GM18867 (cell line): Measurements from ENCODE around the gene FYB2.

Experiments used
- ATAC-seq: cut with Tn5 transposase; IDR thresholded peaks from one replicate; pipeline ENCODE4 v1.9.1; 2021; ENCODE audit warnings: mild to moderate bottlenecking, moderate library complexity; ENCODE audit not compliant: unreplicated experiment

Gene FYB2, protein sequence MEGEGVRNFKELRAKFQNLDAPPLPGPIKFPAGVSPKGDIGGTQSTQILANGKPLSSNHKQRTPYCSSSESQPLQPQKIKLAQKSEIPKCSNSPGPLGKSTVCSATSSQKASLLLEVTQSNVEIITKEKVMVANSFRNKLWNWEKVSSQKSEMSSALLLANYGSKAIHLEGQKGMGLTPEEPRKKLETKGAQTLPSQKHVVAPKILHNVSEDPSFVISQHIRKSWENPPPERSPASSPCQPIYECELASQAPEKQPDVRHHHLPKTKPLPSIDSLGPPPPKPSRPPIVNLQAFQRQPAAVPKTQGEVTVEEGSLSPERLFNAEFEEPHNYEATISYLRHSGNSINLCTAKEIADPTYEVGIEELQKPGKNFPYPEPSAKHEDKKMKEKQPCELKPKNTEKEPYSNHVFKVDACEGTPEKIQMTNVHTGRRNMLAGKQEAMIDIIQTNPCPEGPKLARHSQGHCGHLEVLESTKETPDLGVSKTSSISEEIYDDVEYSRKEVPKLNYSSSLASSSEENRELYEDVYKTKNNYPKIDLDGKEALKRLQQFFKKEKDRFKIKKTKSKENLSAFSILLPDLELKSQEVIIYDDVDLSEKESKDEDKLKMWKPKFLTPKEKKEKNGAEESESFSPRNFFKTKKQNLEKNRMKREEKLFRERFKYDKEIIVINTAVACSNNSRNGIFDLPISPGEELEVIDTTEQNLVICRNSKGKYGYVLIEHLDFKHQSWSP

DNA sequence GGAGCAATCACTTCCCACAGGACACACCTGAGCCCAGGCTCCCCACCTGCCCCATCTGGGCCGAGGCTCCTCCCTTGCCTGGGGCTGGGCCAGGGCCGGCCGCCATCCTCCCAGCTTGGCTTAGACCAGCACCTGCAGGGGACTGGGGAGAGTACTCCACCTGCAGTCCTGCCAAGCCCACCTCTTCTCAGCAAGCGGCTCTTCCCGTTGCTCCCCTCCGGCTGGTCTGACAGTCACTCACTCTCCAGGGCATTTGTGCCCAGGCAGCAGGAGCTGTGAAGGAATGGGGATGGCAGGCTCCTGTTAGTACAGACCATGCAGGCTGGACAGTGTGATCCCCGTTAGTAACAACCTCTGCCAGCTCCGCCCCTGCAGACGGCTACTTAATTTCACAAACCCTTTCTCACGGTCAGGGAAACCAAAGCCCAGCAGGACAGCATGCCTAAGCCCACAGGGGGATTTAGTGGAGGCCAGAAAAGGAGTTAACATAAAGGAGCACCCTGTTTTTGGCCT lies at the start of gene FYB2:
Gene FYB2 (minus strand): TSS at position 18 of the 513 bp plus-strand sequence. CDS start 114 bp downstream, outside the sequence.
- ATAC-seq = no peak

DNA sequence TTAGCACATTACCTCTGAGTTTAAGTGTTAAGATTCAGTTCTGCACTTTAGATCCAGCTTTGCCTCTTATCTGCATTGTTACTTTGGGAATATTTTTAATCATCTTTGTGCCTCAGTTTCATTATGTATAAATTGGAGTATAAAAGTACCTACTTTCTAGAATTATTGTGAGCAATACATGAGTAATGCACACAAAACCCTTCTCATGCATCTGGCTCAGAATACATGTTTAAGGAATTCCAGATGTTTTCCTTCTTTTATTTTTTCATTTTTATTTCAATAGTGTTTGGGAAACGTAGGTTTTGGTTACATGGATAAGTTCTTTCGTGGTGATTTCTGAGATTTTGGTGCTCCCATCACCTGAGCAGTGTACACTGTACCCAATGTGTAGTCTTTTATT lies 49.6 kb upstream of the FYB2 start:
- no peak for ATAC-seq

DNA sequence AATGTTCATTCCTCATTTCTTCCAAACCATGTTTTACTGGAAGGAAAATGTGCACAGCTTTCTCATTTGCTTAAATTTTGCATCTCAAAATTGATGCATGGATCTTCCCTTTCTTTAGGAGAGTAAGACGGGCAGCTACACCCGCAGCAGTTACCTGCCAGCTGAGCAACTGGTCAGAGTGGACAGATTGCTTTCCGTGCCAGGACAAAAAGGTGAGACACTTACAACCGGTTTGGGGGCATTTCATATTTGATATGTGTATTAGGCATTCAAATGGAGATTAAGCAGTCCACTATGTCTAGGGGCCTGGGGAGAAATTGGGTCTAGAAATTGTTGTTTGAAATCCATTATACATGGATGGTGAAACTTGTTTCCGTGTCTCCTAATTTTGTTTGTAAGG lies 48.3 kb upstream of the FYB2 start:
- no peak for ATAC-seq

DNA sequence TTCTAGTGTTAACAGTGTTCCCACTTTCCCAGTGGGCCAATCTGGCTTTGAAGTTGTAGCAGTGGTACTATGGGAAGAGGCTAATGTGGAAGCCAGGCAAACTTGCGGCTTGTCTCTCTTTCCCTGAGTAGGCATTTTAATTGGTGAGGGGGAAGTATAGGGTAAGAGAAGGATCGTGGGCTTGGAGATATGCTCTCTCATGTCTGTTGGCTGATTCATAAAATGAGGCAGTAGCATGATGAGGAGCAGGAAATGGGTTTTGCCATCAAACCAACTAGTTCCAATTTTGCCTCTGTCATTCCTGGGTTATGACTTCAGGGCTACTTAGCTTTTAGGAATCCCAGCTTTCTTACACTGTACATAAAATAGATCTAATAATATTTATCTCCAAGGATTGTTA lies 47.5 kb upstream of the FYB2 start:
- ATAC-seq = no peak

DNA sequence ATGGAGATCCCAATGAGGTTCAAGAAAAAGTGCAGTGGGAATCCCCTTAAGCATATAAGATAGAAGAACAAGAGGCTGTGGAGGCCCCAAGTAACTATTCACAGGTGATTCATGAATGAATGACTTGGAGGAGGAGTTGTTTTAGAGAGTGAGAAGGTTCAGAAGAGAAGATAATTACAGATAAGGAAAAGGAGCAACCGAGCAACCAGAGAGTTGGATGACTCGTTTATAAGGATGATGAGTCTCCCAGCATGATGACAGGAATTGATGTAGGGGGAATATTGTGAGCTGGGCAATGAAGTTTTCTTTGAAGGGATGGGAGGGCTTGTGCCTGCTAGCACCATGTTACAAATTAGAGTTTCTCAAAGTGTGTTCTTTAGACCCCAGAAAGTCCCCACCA lies 45.2 kb upstream of the FYB2 start:
- ATAC-seq = no peak

DNA sequence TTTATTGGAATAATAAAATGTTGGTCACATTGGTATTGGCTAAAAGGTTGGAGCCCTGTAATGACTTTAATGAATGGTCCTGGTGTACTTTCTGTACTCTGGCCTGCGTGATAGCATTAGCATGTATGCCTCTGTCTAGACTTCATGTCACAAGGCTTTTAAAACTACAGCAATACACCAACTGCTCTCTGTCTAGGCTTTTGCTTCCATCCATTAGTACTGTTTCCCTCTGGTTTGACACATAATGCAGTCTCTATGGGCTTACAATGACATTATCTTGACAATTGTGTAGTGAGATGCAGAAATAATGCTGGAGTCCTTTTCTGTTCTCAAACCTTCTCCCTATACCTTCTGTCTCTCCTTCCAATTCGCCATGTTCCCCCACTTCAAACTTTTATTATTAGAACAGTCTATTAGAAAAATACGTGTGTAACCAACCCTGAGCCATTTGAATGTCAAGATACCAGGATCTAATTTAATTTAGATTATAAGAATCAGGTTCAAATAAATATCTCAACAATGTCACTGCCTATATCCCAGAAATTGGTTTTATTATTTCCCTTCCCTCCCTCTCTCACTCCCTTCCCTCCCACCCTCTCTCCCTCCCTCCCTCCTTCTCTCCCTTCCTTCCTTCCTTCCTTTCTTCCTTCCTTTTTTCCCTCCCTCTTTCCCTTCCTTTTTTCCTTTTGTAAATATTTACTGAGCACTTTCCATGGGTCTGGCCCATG lies 44.2 kb upstream of the FYB2 start:
- ATAC-seq = no peak

DNA sequence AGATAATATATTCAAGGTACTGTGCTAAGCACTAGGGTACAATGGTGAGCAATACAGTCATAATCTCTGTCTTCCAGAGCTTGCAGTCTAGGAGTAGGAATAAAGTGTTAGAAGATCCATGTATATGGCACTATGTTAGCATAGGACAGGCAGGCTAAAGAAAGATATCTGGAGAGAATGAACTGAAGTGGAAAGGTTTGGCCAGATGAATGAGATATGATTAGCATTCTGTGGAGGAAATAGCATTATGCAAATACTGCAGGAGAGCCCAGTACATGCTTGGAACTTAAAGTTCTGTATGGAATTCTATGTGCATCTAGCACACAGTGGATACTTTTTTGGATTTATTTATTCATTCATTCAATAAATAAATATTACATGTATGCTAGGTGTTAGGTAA lies 40.1 kb upstream of the FYB2 start:
- ATAC-seq = no peak

DNA sequence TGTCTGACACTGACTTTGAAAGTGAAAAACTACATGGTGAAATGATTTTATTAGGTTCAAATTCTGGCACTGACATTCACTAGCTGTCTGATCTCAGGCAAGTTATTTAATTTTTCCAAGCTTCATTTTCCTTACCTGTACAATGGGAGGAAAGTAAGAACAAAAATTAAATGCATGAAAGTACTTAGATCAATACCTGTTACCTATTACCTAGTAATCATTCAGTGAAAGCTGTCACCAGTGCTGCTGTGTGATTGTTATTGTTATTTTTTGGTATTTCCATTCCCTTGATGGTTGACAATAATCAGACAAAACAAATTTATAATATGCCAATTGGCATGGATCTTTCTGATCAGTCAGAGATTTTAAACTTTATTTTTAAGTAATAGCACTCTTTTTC lies 37.0 kb upstream of the FYB2 start:
- ATAC-seq = no peak

DNA sequence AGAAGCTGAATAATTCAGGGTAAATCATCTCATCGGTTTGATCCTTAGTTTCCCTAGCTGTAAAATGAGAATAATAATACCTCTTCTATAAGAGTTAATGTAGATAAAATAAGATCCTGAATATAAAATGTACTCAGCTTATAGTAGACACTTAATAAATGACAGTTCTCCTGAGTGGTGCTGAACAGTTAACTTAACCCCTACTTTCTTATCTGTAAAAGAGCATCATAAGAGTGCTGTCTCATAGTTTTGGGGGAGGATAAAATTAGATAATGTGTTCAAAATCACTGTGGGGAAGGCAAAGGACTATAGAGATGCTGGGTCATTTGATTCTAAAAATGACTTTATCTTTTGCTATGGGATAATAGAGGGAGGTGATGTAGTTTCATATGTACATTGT lies 36.0 kb upstream of the FYB2 start:
- ATAC-seq = no peak

DNA sequence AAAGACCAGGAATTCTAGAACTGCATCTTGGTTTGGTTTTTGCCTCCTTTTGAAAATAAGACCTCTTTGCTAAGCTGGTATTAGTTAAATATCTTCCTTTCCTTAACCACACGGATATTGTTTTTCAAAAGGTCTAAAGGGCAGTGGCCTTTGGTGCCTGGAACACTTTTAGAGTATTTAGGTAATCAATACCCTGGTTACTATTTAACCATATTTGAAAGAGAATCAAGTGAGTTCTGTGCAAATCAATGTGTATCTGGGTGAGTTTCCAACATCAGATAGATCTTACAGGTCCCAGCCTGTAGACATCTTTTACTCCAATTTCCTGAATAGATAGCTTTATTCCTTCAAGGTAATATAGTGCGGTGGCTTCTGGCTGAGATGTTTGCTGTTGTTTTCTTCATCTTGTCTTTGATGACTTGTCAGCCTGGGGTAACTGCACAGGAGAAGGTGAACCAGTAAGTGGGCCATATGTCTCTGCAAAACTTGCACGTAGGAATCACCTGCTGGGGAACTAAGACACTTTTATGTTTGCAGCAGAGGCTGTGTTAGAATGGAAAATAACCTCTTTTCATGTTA lies 35.4 kb upstream of the FYB2 start, which contains the start of gene C8A:
Gene C8A (plus strand): TSS at position 277 of the 579 bp plus-strand sequence. CDS start 105 bp downstream, at position 382.
- ATAC-seq = no peak

DNA sequence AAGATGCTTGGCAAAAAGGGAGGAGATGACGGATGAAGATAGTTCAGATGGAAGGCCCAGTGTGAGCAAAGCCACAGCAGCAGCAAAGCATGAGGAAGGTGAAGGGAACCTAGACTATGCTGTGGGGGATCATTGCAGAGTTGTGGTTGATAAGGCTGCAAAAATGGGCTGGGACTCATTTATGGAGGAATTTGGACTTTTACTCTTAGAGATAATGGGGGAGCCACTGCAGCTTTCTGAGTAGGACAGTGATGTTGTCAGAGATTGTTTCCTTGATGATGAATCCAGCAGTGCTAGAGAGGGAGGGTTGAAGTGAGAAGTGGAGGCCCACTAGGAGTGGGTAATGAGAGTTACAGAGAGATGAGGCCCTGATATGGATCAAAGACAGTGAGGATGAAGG lies 33.3 kb upstream of the FYB2 start:
- ATAC-seq = no peak

DNA sequence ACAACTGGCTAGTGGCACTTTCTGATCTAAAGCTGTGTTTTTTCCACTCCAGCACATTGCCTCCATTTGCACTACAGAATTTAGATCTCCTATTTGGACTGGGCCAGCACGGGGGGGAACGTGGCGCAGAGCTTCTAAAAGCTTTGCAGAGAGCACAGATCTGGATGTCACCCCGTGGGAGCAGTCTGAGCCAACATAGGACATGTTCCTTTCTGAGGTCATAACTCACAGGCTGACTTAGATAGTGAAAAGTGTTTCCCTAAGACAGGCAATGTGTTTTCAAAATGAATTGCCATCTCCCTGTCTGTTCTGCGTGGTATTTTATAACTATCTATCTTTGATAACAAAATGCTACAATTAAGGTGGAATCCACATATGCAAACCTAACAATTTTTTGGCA lies 31.7 kb upstream of the FYB2 start:
- no peak for ATAC-seq

DNA sequence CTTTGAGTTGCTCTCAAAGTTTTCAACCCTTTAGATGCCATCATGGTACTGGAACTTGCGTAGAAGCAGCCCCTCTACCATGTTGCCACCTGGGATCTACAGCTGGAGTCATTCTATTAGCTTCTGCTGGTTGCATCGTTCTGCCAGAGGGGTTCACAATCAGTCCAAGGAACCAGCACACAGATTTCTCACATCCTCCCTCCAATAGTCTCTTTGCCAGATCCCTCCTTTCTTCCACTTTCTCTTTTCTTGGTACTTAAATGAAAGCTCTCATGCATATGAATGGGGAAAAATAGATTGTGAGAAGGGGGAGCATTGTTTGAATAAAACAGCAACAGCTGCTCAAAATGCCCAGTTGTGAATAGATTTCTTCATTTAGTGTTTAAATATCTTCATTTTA lies 31.2 kb upstream of the FYB2 start:
- ATAC-seq = no peak

DNA sequence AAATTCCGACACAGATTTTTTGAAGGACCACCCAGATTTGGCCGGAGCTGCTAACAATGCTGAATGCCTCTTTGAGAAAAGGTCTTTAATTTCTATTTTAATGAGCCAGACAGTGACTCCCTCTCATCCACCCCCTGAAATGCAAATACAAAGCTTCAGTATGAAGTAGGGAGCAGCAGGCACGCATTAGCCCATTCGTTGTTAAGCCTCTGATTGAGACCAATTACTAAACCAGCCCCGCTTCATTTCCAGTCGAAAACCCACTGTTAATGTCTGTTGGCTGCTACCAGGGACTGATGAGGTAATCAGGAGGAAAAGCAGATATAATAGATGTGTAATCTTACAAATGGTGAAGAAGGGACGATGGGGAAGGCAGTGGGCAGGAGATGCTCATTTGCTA lies 30.5 kb upstream of the FYB2 start:
- ATAC-seq = no peak

DNA sequence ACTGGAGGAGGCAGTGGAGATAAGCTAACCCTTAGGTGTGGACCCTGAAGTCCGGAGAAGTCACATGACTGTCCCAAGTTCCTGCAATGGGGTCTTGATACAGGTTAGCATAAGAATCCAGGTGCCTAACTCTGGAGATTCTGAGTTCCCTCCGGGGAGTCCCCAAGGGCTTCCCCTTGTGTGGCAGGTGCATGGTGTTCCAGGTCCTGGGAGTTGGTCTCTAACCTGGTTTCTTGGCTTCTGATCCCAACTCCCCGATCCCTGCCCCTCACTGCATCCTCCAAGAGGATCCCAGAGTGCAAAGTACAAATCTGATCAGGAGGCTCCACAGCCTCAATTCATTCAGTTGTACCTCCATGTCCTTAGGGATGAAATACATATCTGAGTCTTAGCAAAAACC lies 26.1 kb upstream of the FYB2 start:
- no peak for ATAC-seq

DNA sequence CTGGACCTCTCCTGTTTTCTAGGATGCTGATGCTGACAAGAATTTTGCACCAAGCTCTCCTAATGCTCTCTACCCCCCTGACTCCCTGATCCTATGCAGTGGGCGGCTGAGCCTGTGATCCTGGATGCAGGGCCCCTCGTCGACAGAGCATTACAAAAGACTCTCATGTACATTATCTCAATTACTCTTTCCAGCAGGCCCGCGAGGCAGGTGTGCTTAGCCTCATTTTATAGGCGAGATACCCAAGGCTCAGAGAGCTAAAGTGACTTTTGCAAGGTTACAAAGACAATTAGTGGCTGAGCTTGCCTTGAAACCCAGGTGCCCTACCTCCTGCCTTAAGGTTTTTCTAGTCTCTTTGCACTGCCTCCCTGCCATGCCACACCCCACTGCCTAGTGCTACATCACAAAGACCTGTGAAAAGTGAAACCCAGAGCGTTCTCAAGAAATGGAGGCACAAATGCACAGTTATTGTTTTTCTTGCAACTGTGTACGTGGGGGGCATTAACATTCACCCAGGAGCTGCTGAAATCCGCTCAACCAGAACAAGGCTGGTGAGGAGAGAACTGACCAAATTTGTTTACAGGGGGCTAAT lies 25.4 kb upstream of the FYB2 start:
- ATAC-seq = no peak

DNA sequence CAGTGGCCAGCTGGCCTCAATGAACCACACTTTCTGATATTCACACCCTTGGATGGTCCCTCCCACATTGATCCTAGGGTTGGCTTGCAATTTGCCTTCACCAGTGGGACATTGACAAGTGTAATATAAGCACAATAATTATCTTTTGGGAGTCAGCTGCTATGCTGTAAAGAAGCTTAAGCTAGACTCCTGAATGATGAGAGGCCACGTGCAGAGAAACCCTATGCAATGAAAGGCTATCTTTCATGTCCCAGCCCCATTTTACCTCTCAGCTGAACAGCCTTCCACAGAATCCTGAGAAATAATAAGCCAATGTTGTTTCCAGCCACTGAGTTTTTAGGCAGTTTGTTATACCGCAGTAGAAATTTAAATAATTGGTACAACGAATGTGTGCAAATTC lies 24.3 kb upstream of the FYB2 start:
- ATAC-seq = no peak

DNA sequence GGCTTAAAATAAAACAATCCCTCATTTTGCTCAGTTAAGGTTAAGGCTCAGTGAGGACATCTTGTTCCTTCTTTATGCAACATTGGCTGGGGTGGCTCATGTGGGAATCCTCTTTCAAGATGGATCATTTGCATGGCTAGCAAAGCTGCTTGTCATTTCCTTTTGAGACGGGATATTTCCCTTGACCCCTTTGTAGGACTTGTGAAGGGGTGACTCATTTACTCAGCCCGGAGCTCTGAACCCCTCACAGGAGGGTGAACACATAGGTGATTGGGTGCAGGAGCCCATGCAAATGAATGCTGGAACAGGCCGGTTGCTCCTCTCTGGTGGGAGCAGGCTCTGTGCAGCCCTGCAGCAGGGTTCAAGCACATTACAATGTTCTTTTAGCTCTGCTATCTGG lies 19.6 kb upstream of the FYB2 start:
- no peak for ATAC-seq

DNA sequence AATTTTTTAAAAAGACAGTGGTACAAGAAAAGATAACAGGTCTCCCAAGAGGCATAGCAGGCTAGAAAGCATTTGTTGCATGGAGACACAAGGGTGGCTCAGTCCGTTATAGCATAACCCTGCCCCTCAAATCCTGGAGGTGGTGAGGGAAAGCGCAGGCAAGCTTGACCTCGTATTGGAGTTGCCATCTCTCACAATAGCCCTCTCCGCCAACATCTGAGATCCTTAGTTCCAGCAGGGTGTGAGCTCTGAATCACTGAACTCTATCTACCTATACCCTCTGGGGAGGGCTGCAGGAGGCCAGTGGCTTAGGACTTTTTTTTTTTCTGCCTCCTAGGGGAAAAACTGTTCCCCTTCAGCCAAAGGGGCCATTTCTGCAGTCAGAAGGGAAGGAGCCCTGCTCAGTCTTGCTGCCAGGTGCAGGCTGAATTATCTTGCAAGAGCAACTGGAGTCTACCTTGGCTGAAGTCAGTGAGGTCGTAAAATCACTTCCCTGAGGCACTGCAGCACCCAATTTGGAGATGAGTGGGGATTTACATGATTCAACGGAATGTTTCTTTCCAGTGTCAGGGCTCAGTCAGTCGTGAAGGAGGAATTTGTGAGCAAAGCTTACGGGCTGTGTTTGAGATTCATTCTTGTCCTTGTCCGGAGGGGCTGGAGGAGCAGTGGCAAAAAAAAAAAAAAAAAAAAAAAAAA lies 18.2 kb upstream of the FYB2 start:
- no peak for ATAC-seq

DNA sequence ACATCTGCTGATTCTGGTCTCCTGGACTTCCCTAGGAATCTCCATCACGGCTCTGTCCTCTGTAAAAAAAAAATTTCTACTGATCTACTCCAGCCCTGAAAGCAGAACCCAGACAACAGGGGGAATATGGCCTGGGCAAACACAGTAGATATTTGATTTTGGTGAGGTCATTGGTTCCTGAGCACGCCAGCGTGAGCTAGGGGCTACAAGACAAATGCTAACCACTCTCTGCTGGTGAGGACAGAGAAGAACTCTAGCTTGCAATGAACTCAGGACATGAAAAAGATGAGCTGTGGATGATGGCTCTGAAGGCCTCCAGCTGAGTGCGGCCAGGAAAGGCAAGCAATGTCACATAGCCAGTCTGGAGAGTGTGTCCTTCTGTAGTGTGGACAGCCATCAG lies 17.2 kb upstream of the FYB2 start:
- ATAC-seq = no peak
